ENCODE measurements around the gene MAF. TPM values are rescaled to one million over a fixed set of nuclear protein-coding genes. Genes with fewer than 3 reads are reported as not detected.
A peak's percentile ranks its signal among the peaks of the same experiment; 100 is the strongest.

Gene MAF
- total and polyA plus RNA-seq, 12 donors = 7.2 to 114 (median 57.0) TPM

GRCh38 chr16:79599837-79600637 lies 500 bp downstream of the MAF start:
- Histone ChIP-seq H3K27ac (peak overlapping the region; percentile 73 to 96 (median 95)), H3K36me3 (replicated peaks in 1 of 2) (no peaks in the 10 kb centered on the region), H3K4me3 (peak overlapping the region; percentile 36 to 95 (median 77)), H3K9me3 (replicated peaks in 1 of 3) (no peaks in the 10 kb centered on the region), H3K4me1 (replicated peaks in 1 of 2) (peaks cover 7 to 9% of the 10 kb centered on the region in 2 donors), H3K27me3 (no peaks in the 10 kb centered on the region)
- peak in 1 of 2 donors; percentile 32 for TF ChIP-seq POLR2A (IDR thresholded peaks at IDR 0.05)
- no peak for TF ChIP-seq CTCF (IDR thresholded peaks at IDR 0.05)
- 0 to 1% (median 0%) methylated on average over 31 to 82 of the region's 84 CpGs for WGBS, 4 donors
- peak; percentile 54 to 69 (median 65) for DNase-seq
- intact Hi-C loops (cut with DNase I) = loop anchor here (10.0 kb wide), 2 partner anchors 1095 to 1475 kb away; no protein-coding TSS in a partner anchor

- TF ChIP-seq CTCF (IDR thresholded peaks at IDR 0.05) (no peak), POLR2A (IDR thresholded peaks at IDR 0.05) (no peak)
- no peaks in the 10 kb centered on the region for H3K9me3 ChIP-seq (replicated peaks in 1 of 3)
- H3K27me3 ChIP-seq = no peaks in the 10 kb centered on the region
- no peaks in the 10 kb centered on the region for H3K36me3 ChIP-seq (replicated peaks in 1 of 2)
- H3K4me1 ChIP-seq (replicated peaks in 1 of 2) = peaks cover 14 to 15% of the 10 kb centered on the region in 2 donors
- peak overlapping the region in 4 of 5 donors; percentile 73 to 96 (median 93) for H3K27ac ChIP-seq
- intact Hi-C loops (cut with DNase I) = no loop called here
- H3K4me3 ChIP-seq = peak overlapping the region in 3 of 4 donors; percentile 63 to 91 (median 76)
- 0 to 4% (median 1%) methylated on average over 4 to 79 of the region's 79 CpGs for WGBS, 4 donors
- DNase-seq = peak in 5 of 7 donors; percentile 21 to 43 (median 40)
These were observed 1.2 kb downstream of the MAF start for GRCh38 chr16:79599256-79599836.

GRCh38 chr16:79598348-79599181 lies 2.0 kb downstream of the MAF start:
- TF ChIP-seq POLR2A (IDR thresholded peaks at IDR 0.05) = peak in 1 of 2 donors; percentile 51
- TF ChIP-seq CTCF (IDR thresholded peaks at IDR 0.05) = peak in 4 of 6 experiments; percentile 10 to 37 (median 24)
- peak overlapping the region in 4 of 5 donors; percentile 35 to 96 (median 79) for H3K27ac ChIP-seq
- H3K9me3 ChIP-seq (replicated peaks in 1 of 3) = no peaks in the 10 kb centered on the region
- intact Hi-C loops (cut with DNase I) = no loop called here
- peak overlapping the region in 3 of 4 donors; percentile 47 to 84 (median 48) for H3K4me3 ChIP-seq
- H3K36me3 ChIP-seq (replicated peaks in 1 of 2) = no peaks in the 10 kb centered on the region
- peak; percentile 47 to 79 (median 73) for DNase-seq
- peaks cover 15 to 16% of the 10 kb centered on the region in 2 donors for H3K4me1 ChIP-seq (replicated peaks in 1 of 2)
- WGBS, 4 donors = 0 to 2% (median 1%) methylated on average over 29 to 51 of the region's 51 CpGs
- H3K27me3 ChIP-seq = no peaks in the 10 kb centered on the region

DNA sequence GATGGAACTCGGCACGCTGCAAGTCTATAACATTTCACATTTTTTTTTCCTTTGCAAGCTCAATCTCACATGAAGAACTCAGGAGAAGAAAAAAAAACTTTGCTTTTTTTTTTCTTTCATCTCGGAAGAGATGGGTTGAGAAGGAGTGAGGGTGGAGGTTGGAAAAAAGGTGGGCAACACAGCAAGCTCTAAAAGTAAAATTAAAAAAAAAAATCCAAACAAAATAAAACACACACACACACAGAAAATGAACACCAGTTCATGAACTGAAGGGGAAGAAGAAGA lies 2.5 kb downstream of the MAF start:
- Histone ChIP-seq H3K9me3 (replicated peaks in 1 of 3) (no peaks in the 10 kb centered on the region), H3K4me1 (replicated peaks in 1 of 2) (peaks cover 15 to 16% of the 10 kb centered on the region in 2 donors), H3K36me3 (replicated peaks in 1 of 2) (no peaks in the 10 kb centered on the region), H3K4me3 (peak overlapping the region in 3 of 4 donors; percentile 25 to 84 (median 47)), H3K27ac (peak overlapping the region in 3 of 5 donors; percentile 37 to 84 (median 46)), H3K27me3 (no peaks in the 10 kb centered on the region)
- intact Hi-C loops (cut with DNase I) = no loop called here
- TF ChIP-seq POLR2A (IDR thresholded peaks at IDR 0.05) (no peak), CTCF (IDR thresholded peaks at IDR 0.05) (no peak)
- 11 to 25% (median 21%) methylated on average over 3 of the region's 3 CpGs for WGBS, 4 donors
- DNase-seq = no peak
